Heart left ventricle (tissue), 13 donors: Measurements from ENCODE around the gene MSI1.

Experiments
- CTCF ChIP-seq, 12 donors: fragments of 200-600 bp; sonication (generic) in 4 of 12; IDR thresholded peaks; one replicate each; pipeline versions ENCODE4 v1.5.0 to v1.8.0; 2018 to 2022; ENCODE audit warnings: antibody characterized with exemption in 12 of 12, mild to moderate bottlenecking in 5 of 12
- POLR2A ChIP-seq, 2 donors: fragments of 450-650 bp; IDR thresholded peaks; one replicate each; pipeline ENCODE4 v1.6.1; 2017; ENCODE audit warnings: antibody characterized with exemption in 2 of 2, mild to moderate bottlenecking in 2 of 2, moderate library complexity in 2 of 2
- donor health status: ischemic (EF 13 %, LVEDD 7.1; RV severe dilation, severe dysfunction).
- donor health status: DM: no; HTN: yes; CAD: no.
- donor health status: DM: no; HTN: no; CAD: no.
- donor health status: ischemic (EF 25% LVEDD 6.9; RV normal size, moderate dysfunction).
- donor health status: ischemic (EF 25% LVEDD 5.7; RV mildly dilated, moderate dysfunction).
- donor health status: ischemic (EF 35%, LVEDD 5.7; RV mildly dilated, moderate dysfunction).
- donor health status: nonischemic (EF 11% LVEDD 7.7; RV severe dilation, severe dysfunction).
- donor health status: DM: yes; HTN: yes; CAD: no.
- donor health status: PGD.
- donor health status: ischemic (EF 29% LVEDD 5.4; RV normal size, mild dysfunction).
- donor health status: nonischemic (EF 23%, LVEDD 6.1; RV moderate dilation, normal function).

GRCh38 chr12:120332041-120332440, 36.9 kb downstream of the MSI1 start:
- no peak for TF ChIP-seq CTCF (IDR thresholded peaks at IDR 0.05)
- no peak for TF ChIP-seq POLR2A (IDR thresholded peaks at IDR 0.05)
